Osteocyte (in vitro differentiated cells): Measurements from ENCODE around the gene PTPRK. TPM values are rescaled to one million over a fixed set of nuclear protein-coding genes. Genes with fewer than 3 reads are reported as not detected.

Experiments used
- DNase-seq: peaks from one replicate; pipeline ENCODE4 v3.0.0; 2021; ENCODE audit warnings: mixed read lengths; ENCODE audit not compliant: unreplicated experiment; ENCODE audit errors: extremely low spot score
- H3K27ac Mint-ChIP-seq: one replicate; pipeline ENCODE4 v1.8.0; 2021; ENCODE audit warnings: mild to moderate bottlenecking, mixed read lengths; ENCODE audit not compliant: unreplicated experiment
- H3K27me3 Mint-ChIP-seq: one replicate; pipeline ENCODE4 v1.8.0; 2021; ENCODE audit warnings: mixed read lengths; ENCODE audit not compliant: unreplicated experiment
- H3K36me3 Mint-ChIP-seq: one replicate; pipeline ENCODE4 v1.8.0; 2021; ENCODE audit warnings: mixed read lengths; ENCODE audit not compliant: unreplicated experiment
- H3K4me1 Mint-ChIP-seq: one replicate; pipeline ENCODE4 v1.8.0; 2021; ENCODE audit warnings: mixed read lengths; ENCODE audit not compliant: unreplicated experiment
- H3K4me3 Mint-ChIP-seq: one replicate; pipeline ENCODE4 v1.8.0; 2021; ENCODE audit warnings: mild to moderate bottlenecking, moderate library complexity, mixed read lengths; ENCODE audit not compliant: unreplicated experiment
- H3K9me3 Mint-ChIP-seq: one replicate; pipeline ENCODE4 v1.8.0; 2021; ENCODE audit warnings: mixed read lengths; ENCODE audit not compliant: unreplicated experiment
- total RNA-seq: library from RNA; stranded (reverse); gene quantifications from 2 replicates; pipeline ENCODE4 v1.2.1, GENCODE V29; 2021
- TF ChIP-seq, protein P1 (sequence below): fragments of 200-600 bp; sonication (generic); IDR thresholded peaks from 2 replicates; pipeline ENCODE4 v1.5.0; 2021; ENCODE audit warnings: antibody characterized with exemption, mild to moderate bottlenecking, moderate library complexity

Gene PTPRK
- total RNA-seq, 1 donor from 2014 or later: 130 TPM

DNA sequence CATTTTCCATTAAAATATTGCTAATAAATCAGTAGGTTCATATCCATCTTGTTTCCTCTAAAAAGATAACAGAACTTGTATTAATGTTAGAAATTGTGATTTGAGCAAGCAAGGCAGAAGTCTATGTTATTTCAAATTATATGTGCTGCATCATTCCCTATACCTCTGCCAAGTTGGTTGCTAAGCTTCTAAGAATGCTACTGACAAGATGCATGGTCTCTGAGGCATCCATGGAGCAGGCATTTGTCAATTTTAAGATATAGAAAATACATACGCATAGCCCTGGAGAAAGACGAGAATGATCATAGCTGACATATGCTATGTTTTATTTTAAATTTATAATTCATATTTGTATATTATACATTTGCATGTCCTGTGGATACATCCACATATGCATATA is 451.2 kb downstream of the PTPRK start:
- TF ChIP-seq, protein P1, sequence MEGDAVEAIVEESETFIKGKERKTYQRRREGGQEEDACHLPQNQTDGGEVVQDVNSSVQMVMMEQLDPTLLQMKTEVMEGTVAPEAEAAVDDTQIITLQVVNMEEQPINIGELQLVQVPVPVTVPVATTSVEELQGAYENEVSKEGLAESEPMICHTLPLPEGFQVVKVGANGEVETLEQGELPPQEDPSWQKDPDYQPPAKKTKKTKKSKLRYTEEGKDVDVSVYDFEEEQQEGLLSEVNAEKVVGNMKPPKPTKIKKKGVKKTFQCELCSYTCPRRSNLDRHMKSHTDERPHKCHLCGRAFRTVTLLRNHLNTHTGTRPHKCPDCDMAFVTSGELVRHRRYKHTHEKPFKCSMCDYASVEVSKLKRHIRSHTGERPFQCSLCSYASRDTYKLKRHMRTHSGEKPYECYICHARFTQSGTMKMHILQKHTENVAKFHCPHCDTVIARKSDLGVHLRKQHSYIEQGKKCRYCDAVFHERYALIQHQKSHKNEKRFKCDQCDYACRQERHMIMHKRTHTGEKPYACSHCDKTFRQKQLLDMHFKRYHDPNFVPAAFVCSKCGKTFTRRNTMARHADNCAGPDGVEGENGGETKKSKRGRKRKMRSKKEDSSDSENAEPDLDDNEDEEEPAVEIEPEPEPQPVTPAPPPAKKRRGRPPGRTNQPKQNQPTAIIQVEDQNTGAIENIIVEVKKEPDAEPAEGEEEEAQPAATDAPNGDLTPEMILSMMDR: no peak
- peaks cover 24% of the 10 kb centered on the region for H3K36me3 Mint-ChIP-seq
- peaks cover 12% of the 10 kb centered on the region for H3K4me1 Mint-ChIP-seq
- DNase-seq: no peak
- H3K27ac Mint-ChIP-seq: no peak overlapping the region
- H3K4me3 Mint-ChIP-seq: no peak overlapping the region
- no peaks in the 10 kb centered on the region for H3K27me3 Mint-ChIP-seq
- no peaks in the 10 kb centered on the region for H3K9me3 Mint-ChIP-seq

DNA sequence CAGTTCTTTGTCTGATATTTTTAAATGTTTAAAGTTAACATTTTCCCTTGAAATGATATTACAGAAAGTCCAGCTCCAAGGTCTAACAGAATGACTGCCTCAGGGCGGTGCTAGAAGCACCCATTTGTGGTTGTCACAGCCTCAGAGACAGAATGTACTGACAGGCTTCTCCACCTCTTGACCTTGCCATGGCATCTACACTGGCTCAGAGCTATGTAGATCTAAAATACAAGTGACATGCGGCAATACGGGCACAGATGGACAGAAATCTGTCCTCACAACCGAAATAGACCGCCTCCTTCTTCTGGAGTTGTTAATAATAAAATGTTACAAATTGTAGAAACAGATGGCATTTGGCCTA is 452.3 kb downstream of the PTPRK start:
- DNase-seq: no peak
- Mint-ChIP-seq H3K27me3 (no peaks in the 10 kb centered on the region), H3K27ac (no peak overlapping the region), H3K4me1 (peaks cover 13% of the 10 kb centered on the region), H3K4me3 (no peak overlapping the region), H3K9me3 (no peaks in the 10 kb centered on the region), H3K36me3 (peaks cover 25% of the 10 kb centered on the region)
- TF ChIP-seq, protein P1: no peak

DNA sequence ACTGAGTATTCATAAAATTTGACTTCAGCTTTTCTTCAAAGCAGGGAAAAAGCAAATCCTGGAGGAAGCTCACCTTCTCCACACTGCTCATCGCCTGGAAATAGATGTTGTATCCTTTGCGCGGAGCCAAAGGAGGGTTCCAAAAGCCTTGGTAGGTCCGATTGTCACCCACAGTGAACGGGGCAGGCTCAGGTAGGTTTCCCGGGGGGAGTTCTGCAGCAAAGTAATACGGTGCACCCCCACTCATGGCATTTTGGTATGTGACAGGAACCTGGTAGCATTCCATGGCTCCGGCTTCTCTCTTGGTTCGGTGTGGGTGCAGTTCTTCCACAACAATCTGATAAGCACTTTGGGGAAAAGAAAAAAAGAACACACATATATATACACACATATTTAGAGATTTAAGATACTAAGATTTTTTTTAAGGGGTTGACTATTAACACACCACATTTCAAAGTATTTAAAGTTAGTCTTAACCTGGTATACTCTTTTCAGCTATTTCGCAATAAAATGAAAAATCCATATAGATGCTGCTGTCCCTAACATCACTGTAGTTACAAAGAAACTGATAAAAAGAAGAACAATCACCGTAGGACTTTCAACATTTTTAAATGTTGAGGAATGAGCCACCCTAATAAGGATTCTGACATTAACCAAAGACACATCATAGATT is 452.8 kb downstream of the PTPRK start:
- Mint-ChIP-seq H3K36me3 (peaks cover 22% of the 10 kb centered on the region), H3K9me3 (no peaks in the 10 kb centered on the region)

DNA sequence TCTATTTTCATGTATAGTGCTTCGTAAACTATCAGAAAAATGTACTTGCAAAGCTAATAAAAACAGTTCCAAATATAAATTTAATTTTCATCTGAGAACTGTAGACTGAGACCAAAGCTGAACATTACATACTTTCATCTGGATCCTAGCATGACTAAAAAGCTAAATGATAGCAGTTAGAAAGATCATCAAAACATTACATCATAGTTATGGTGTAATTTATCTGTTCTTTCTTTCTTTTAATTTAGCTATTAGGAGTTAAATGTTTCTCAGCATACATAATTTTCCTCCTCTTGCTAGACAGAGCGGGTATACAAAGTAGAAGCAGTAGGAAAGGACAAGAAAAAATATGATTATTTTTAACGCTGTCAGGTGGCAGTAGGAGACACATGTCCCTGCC is 455.3 kb downstream of the PTPRK start:
- Mint-ChIP-seq H3K4me1 (peaks cover 13% of the 10 kb centered on the region), H3K27ac (no peak overlapping the region), H3K36me3 (peaks cover 29% of the 10 kb centered on the region), H3K9me3 (no peaks in the 10 kb centered on the region), H3K27me3 (no peaks in the 10 kb centered on the region), H3K4me3 (no peak overlapping the region)
- TF ChIP-seq, protein P1: no peak
- DNase-seq: no peak

More for the DNA sequence above, 452.8 kb downstream of the PTPRK start:
- DNase-seq: no peak
- TF ChIP-seq, protein P1: no peak
- no peaks in the 10 kb centered on the region for H3K27me3 Mint-ChIP-seq
- H3K4me3 Mint-ChIP-seq: no peak overlapping the region
- H3K4me1 Mint-ChIP-seq: peaks cover 13% of the 10 kb centered on the region
- no peak overlapping the region for H3K27ac Mint-ChIP-seq

DNA sequence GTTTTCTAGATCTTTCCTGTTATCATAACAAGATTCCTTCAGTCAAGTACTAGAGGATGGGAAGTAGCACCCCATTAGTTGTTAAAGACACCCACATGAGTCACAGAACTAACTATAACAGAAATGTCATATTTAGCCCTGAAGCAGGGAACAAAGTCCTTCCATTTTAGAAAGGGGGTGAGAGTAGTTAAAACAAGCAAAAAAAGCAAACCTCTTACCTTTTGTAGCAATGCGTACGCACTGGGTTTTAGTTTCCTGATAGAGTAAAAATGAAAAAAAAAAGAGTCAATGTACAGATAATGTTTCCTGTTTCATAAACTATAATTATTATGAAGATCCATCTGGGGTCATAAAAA is 455.9 kb downstream of the PTPRK start:
- no peak for DNase-seq
- Mint-ChIP-seq H3K9me3 (no peaks in the 10 kb centered on the region), H3K4me3 (no peak overlapping the region), H3K27me3 (no peaks in the 10 kb centered on the region), H3K36me3 (peaks cover 34% of the 10 kb centered on the region), H3K27ac (peak overlapping the region; percentile 14), H3K4me1 (peaks cover 13% of the 10 kb centered on the region)
- TF ChIP-seq, protein P1: no peak
